ENCODE results near the gene NUP58.

GRCh38 chr13:25288966-25289365, 12.5 kb upstream of the NUP58 start:
- no peak for TF ChIP-seq CTCF (IDR thresholded peaks at IDR 0.05; ENCODE audit: low read depth, low read length, poor library complexity, severe bottlenecking)
- no peak for TF ChIP-seq EZH2phosphoT487 (IDR thresholded peaks at IDR 0.05; ENCODE audit: borderline replicate concordance, low read length)

All from DOHH2 (cell line).